Measurements from ENCODE around the gene FASLG. TPM values are rescaled to one million over a fixed set of nuclear protein-coding genes. Genes with fewer than 3 reads are reported as not detected.

The FASLG gene
- total and polyA plus RNA-seq, 2 experiments from 2014 or later, result not detected

DNA sequence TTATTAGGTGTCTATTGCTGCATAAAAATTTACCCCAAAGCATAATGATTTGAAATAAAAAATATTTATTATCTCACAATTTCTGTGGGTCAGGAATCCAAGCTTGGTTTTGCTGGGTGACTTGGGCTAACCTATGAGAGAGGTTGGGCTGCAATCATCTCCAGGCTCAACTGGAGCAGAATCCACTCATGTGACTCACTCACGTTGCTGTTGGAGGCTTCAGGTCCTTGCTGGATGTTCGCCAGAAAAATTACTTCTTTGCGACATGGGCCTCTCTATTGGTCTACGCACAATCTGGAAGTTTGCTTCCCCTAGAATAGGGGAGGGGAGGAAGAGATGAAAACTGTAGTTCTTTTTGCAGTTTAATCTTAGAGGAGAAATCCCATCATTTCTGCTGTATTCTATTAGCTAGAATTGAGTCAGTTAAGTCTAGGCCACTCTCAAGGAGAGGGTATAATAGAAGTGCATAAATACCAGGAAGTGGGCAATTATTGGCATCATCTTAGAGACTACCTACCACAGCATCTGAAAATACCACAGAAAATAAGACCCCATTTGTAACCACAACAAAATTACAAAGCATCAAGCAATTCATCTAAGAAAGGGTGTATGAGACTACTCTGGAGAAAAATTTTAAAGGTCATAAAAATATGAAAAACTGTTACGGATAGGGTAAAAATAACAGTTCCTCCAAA lies 5.7 kb upstream of the FASLG start:
- peak in 1 of 2 donors; percentile 53 for DNase-seq (ENCODE audit: low read depth in 1 of 2, low spot score in 1 of 2)
- Histone ChIP-seq H3K4me1 (ENCODE audit: low read depth) (peaks cover 8% of the 10 kb centered on the region), H3K4me3 (no peak overlapping the region), H3K27ac (no peak overlapping the region), H3K9me3 (ENCODE audit: low read depth) (no peaks in the 10 kb centered on the region), H3K27me3 (no peaks in the 10 kb centered on the region), H3K36me3 (no peaks in the 10 kb centered on the region)
- TF ChIP-seq, protein P1, sequence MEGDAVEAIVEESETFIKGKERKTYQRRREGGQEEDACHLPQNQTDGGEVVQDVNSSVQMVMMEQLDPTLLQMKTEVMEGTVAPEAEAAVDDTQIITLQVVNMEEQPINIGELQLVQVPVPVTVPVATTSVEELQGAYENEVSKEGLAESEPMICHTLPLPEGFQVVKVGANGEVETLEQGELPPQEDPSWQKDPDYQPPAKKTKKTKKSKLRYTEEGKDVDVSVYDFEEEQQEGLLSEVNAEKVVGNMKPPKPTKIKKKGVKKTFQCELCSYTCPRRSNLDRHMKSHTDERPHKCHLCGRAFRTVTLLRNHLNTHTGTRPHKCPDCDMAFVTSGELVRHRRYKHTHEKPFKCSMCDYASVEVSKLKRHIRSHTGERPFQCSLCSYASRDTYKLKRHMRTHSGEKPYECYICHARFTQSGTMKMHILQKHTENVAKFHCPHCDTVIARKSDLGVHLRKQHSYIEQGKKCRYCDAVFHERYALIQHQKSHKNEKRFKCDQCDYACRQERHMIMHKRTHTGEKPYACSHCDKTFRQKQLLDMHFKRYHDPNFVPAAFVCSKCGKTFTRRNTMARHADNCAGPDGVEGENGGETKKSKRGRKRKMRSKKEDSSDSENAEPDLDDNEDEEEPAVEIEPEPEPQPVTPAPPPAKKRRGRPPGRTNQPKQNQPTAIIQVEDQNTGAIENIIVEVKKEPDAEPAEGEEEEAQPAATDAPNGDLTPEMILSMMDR (IDR thresholded peaks at IDR 0.05; ENCODE audit: low read depth, low read length), result no peak

DNA sequence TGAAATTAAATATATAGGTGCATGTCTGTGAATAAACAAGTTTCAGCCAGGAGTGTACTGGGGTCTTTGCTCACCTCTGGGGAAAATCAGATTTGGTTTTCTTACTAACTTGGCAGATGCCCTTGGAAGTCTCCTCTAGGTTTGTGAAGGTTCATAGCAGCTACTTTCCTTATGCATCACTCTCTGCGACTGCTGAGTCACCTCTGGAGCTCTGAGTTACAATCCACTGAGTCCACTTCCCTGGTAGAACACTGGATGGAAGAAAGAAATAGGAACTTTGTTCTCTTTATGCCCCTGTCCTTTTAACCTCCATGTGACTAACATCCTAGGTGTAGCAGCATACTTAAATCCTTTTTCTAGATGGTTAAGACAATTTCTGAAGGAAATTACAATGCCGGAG lies 4.4 kb upstream of the FASLG start:
- Histone ChIP-seq H3K27me3 (no peaks in the 10 kb centered on the region), H3K4me1 (ENCODE audit: low read depth) (peaks cover 8% of the 10 kb centered on the region), H3K9me3 (ENCODE audit: low read depth) (no peaks in the 10 kb centered on the region), H3K36me3 (no peaks in the 10 kb centered on the region), H3K4me3 (no peak overlapping the region), H3K27ac (no peak overlapping the region)
- TF ChIP-seq, protein P1 (IDR thresholded peaks at IDR 0.05; ENCODE audit: low read depth, low read length), result no peak
- DNase-seq (ENCODE audit: low read depth in 1 of 2, low spot score in 1 of 2), result peak in 1 of 2 donors; percentile 42

DNA sequence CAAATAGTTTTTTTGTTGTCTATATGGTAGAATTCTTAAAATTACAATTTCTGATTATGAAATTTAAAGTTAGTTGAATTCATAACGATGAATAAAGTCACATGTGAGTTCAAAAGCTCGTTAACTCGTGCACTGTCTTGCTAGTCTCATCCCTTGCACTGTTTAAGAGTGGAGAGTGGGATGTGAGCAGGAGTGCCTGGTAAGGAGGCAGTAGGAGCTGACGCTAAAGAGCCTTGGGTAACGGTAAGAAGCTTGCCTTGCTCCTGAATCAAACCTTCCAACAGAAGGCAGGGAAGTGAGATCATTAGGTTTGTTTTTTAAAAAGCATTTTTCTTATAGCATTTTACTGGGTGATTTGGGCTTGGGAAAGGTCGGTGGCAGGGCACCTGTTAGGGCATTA lies 2.3 kb upstream of the FASLG start:
- H3K27me3 ChIP-seq, result no peaks in the 10 kb centered on the region
- no peaks in the 10 kb centered on the region for H3K36me3 ChIP-seq
- H3K4me1 ChIP-seq (ENCODE audit: low read depth), result no peaks in the 10 kb centered on the region
- no peak for DNase-seq (ENCODE audit: low read depth in 1 of 2, low spot score in 1 of 2)
- no peak overlapping the region for H3K27ac ChIP-seq
- TF ChIP-seq, protein P1 (IDR thresholded peaks at IDR 0.05; ENCODE audit: low read depth, low read length), result no peak
- no peaks in the 10 kb centered on the region for H3K9me3 ChIP-seq (ENCODE audit: low read depth)
- no peak overlapping the region for H3K4me3 ChIP-seq

- Histone ChIP-seq H3K4me1 (ENCODE audit: low read depth) (no peaks in the 10 kb centered on the region), H3K27me3 (no peaks in the 10 kb centered on the region), H3K36me3 (no peaks in the 10 kb centered on the region), H3K9me3 (ENCODE audit: low read depth) (no peaks in the 10 kb centered on the region), H3K4me3 (no peak overlapping the region), H3K27ac (no peak overlapping the region)
- DNase-seq (ENCODE audit: low read depth in 1 of 2, low spot score in 1 of 2), result no peak
- TF ChIP-seq, protein P1 (IDR thresholded peaks at IDR 0.05; ENCODE audit: low read depth, low read length), result no peak
Measured at GRCh38 chr1:172657586-172657985, 1.3 kb upstream of the FASLG start.

- H3K4me1 ChIP-seq (ENCODE audit: low read depth), result no peaks in the 10 kb centered on the region
- no peak overlapping the region for H3K27ac ChIP-seq
- H3K27me3 ChIP-seq, result no peaks in the 10 kb centered on the region
- DNase-seq (ENCODE audit: low read depth in 1 of 2, low spot score in 1 of 2), result no peak
- H3K36me3 ChIP-seq, result no peaks in the 10 kb centered on the region
- TF ChIP-seq, protein P1 (IDR thresholded peaks at IDR 0.05; ENCODE audit: low read depth, low read length), result no peak
- no peak overlapping the region for H3K4me3 ChIP-seq
- H3K9me3 ChIP-seq (ENCODE audit: low read depth), result no peaks in the 10 kb centered on the region
Measured at GRCh38 chr1:172661107-172661506, 2.2 kb downstream of the FASLG start.
